SU-DHL-6 (cell line): Measurements from ENCODE around the gene GGT5.

Experiments
- H2AFZ ChIP-seq: fragments of 200-600 bp; sonication (generic); 2 replicates; pipeline ENCODE4 v1.6.1; 2014; ENCODE audit warnings: low read depth, mild to moderate bottlenecking, moderate library complexity, mixed read lengths, antibody characterized with exemption, low read length; ENCODE audit not compliant: severe bottlenecking
- H3F3A ChIP-seq: fragments of 200-600 bp; shearing (Covaris generic); 2 replicates; pipeline ENCODE4 v1.6.0; 2016; ENCODE audit warnings: antibody characterized with exemption, mild to moderate bottlenecking; ENCODE audit not compliant: insufficient read depth
- H3K27ac ChIP-seq: fragments of 200-600 bp; sonication (generic); 2 replicates; pipeline ENCODE4 v1.5.1; 2016; ENCODE audit warnings: low read depth, mild to moderate bottlenecking, low read length, moderate library complexity, mixed read lengths
- H3K27me3 ChIP-seq: fragments of 200-600 bp; sonication (generic), shearing (Covaris generic); 2 replicates; pipeline ENCODE4 v1.6.0; 2014; ENCODE audit warnings: mild to moderate bottlenecking, low read length
- H3K36me3 ChIP-seq: fragments of 200-600 bp; sonication (generic); 2 replicates; pipeline ENCODE4 v1.6.1; 2014; ENCODE audit warnings: mild to moderate bottlenecking, low read length, mixed read lengths
- H3K4me2 ChIP-seq: fragments of 300-600, 200-600 bp; shearing (Covaris generic), sonication (generic); 2 replicates; pipeline ENCODE4 v1.6.0; 2014; ENCODE audit warnings: low read length, low read depth, mild to moderate bottlenecking; ENCODE audit not compliant: poor library complexity, severe bottlenecking
- H3K4me3 ChIP-seq: fragments of 200-600 bp; sonication (generic); 2 replicates; pipeline ENCODE4 v1.5.1; 2014; ENCODE audit warnings: antibody characterized with exemption, low read length, mild to moderate bottlenecking, mixed read lengths; ENCODE audit not compliant: insufficient read depth, poor library complexity, severe bottlenecking
- H3K79me2 ChIP-seq: fragments of 200-600 bp; sonication (generic); 2 replicates; pipeline ENCODE4 v1.6.1; 2014; ENCODE audit warnings: mild to moderate bottlenecking, low read length, moderate library complexity; ENCODE audit not compliant: insufficient read depth
- H3K9ac ChIP-seq: fragments of 200-600 bp; sonication (generic); 2 replicates; pipeline ENCODE4 v1.7.0; 2014; ENCODE audit warnings: mild to moderate bottlenecking, low read length
- H3K9me2 ChIP-seq: fragments of 200-600 bp; sonication (generic); replicated peaks from 2 replicates; pipeline ENCODE4 v1.6.1; 2014; ENCODE audit warnings: low read length; ENCODE audit not compliant: insufficient read depth
- H3K9me3 ChIP-seq: fragments of 200-600 bp; sonication (generic); 2 replicates; pipeline ENCODE4 v1.6.1; 2014; ENCODE audit warnings: low read length, mixed read lengths; ENCODE audit not compliant: insufficient read depth
- H4K20me1 ChIP-seq: fragments of 200-600 bp; sonication (generic); 2 replicates; pipeline ENCODE4 v1.6.1; 2014; ENCODE audit warnings: low read depth, mild to moderate bottlenecking, antibody characterized with exemption, low read length, moderate library complexity, mixed read lengths
- EZH2phosphoT487 ChIP-seq: fragments of 200-600 bp; sonication (generic), shearing (Covaris generic); conservative IDR thresholded peaks from 2 replicates; pipeline ENCODE4 v1.6.1; 2018; ENCODE audit warnings: mild to moderate bottlenecking, antibody characterized with exemption, low read length, moderate library complexity, mixed read lengths
- TF ChIP-seq, protein P1 (sequence below): fragments of 200-600 bp; sonication (generic); IDR thresholded peaks from one replicate; pipeline ENCODE4 v1.5.1; 2017; ENCODE audit warnings: antibody characterized with exemption, mild to moderate bottlenecking, low read length, moderate library complexity; ENCODE audit not compliant: insufficient read depth, poor library complexity, severe bottlenecking

GGT5 gene

DNA sequence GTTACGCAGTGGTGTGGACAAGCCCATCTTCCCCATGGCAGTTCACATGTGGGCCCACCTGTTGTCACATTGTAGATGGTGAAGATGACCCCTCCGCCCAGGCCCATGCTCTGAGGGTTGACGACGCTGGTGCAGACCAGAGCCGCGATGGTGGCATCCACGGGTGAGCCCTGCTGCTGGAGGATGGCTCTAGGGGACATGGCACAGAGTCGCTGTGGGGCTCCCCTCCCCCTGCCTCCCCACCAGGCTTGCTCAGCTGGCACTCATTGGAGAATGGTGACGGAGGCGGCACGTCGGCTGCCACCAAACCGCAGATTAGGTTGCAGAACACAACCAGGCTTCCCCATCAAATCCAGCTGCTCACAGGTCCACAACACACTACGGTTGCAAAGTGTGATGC lies 11.1 kb downstream of the GGT5 start:
- Histone ChIP-seq H3K36me3 (no peaks in the 10 kb centered on the region), H3K9me2 (no peaks in the 10 kb centered on the region), H3K9me3 (no peaks in the 10 kb centered on the region), H4K20me1 (no peaks in the 10 kb centered on the region), H3F3A (no peaks in the 10 kb centered on the region), H3K27me3 (no peaks in the 10 kb centered on the region), H3K9ac (no peak overlapping the region), H3K79me2 (no peaks in the 10 kb centered on the region), H3K27ac (no peak overlapping the region), H3K4me2 (no peak overlapping the region), H2AFZ (no peak overlapping the region), H3K4me3 (no peak overlapping the region)
- TF ChIP-seq, protein P1, sequence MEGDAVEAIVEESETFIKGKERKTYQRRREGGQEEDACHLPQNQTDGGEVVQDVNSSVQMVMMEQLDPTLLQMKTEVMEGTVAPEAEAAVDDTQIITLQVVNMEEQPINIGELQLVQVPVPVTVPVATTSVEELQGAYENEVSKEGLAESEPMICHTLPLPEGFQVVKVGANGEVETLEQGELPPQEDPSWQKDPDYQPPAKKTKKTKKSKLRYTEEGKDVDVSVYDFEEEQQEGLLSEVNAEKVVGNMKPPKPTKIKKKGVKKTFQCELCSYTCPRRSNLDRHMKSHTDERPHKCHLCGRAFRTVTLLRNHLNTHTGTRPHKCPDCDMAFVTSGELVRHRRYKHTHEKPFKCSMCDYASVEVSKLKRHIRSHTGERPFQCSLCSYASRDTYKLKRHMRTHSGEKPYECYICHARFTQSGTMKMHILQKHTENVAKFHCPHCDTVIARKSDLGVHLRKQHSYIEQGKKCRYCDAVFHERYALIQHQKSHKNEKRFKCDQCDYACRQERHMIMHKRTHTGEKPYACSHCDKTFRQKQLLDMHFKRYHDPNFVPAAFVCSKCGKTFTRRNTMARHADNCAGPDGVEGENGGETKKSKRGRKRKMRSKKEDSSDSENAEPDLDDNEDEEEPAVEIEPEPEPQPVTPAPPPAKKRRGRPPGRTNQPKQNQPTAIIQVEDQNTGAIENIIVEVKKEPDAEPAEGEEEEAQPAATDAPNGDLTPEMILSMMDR: no peak
- no peak for TF ChIP-seq EZH2phosphoT487

DNA sequence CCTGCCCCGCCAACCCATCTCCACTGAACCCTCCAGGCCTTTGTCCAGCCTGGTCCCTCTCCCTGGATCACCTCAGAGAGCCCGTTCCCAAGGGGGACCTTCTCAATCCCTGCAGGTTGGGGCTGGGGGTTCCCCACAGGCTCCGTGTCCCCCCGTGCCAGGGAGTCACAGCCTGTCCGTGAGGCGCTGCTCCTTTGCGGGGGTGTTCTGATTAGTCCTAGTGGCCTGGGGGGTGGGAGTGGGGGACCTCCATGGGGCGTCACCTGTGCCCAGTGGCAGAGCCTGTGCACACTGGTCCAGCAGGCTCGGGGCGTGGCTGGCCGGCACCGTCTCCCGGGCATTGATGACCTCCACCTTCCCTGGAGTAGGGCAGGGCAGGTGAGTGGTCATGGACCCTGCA lies 11.6 kb downstream of the GGT5 start:
- no peaks in the 10 kb centered on the region for H3K36me3 ChIP-seq
- no peak overlapping the region for H3K4me2 ChIP-seq
- H3F3A ChIP-seq: no peaks in the 10 kb centered on the region
- H3K9me2 ChIP-seq: no peaks in the 10 kb centered on the region
- no peak for TF ChIP-seq EZH2phosphoT487
- TF ChIP-seq, protein P1: no peak
- H3K27me3 ChIP-seq: no peaks in the 10 kb centered on the region
- H4K20me1 ChIP-seq: no peaks in the 10 kb centered on the region
- no peak overlapping the region for H3K27ac ChIP-seq
- no peaks in the 10 kb centered on the region for H3K9me3 ChIP-seq
- H2AFZ ChIP-seq: no peak overlapping the region
- H3K4me3 ChIP-seq: no peak overlapping the region
- H3K9ac ChIP-seq: no peak overlapping the region
- H3K79me2 ChIP-seq: no peaks in the 10 kb centered on the region

DNA sequence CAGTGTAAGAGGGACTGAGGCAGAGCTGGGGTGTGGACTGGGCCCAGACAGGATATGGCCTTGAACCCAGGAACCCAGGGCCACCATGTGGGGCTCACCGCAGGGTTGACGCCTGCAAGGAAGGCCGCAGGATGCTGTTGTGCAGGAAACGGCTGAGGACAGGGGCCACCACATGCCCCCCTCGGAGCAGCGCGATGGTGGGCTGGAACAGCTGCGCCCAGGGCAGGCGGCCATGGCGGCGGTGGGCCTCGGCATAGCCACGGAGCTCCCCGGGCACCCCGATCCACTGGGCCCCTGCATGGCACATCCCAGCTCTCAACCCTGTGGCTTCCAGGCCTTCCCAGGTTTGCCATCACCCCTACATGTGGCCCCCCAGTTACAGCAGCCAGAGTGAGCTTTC lies 12.2 kb downstream of the GGT5 start:
- Histone ChIP-seq H3K27me3 (no peaks in the 10 kb centered on the region), H2AFZ (no peak overlapping the region), H3K9ac (no peak overlapping the region), H3K27ac (no peak overlapping the region), H3F3A (no peaks in the 10 kb centered on the region), H4K20me1 (no peaks in the 10 kb centered on the region), H3K9me2 (no peaks in the 10 kb centered on the region), H3K79me2 (no peaks in the 10 kb centered on the region), H3K4me3 (no peak overlapping the region), H3K9me3 (no peaks in the 10 kb centered on the region), H3K36me3 (no peaks in the 10 kb centered on the region), H3K4me2 (no peak overlapping the region)
- TF ChIP-seq, protein P1: no peak
- TF ChIP-seq EZH2phosphoT487: no peak
